ENCODE measurements around the gene POLR1A. TPM values are rescaled to one million over a fixed set of nuclear protein-coding genes. Genes with fewer than 3 reads are reported as not detected.
A peak's percentile ranks its signal among the peaks of the same experiment; 100 is the strongest.

The POLR1A gene
- total and polyA plus RNA-seq, 7 experiments from 2014 or later, result 2.9 to 44.4 (median 19.0) TPM

- Mint-ChIP-seq H3K36me3 (peaks cover 0 to 12% (median 5%) of the 10 kb centered on the region in 5 donors), H3K27ac (peak overlapping the region in 5 of 9 donors; percentile 17 to 75 (median 51)), H3K27me3 (no peaks in the 10 kb centered on the region), H3K4me3 (no peak overlapping the region), H3K9me3 (peaks cover 0 to 2% (median 0%) of the 10 kb centered on the region in 11 donors), H3K4me1 (peaks cover 0 to 33% (median 13%) of the 10 kb centered on the region in 7 donors)
- ChIA-PET CTCF (interaction anchor here (2.0 kb wide), 1 partner anchor 60 kb away, joined by 7 read pairs; no protein-coding TSS in a partner anchor), POLR2A (no interaction called here)
- intact Hi-C loops (cut with micrococcal nuclease), result no loop called here
- Histone ChIP-seq H3K4me1 (ENCODE audit: control insufficient read depth in 2 of 2, insufficient read depth in 2 of 2, low read length in 2 of 2) (peaks cover 5 to 9% of the 10 kb centered on the region in 2 donors), H3K36me3 (ENCODE audit: control insufficient read depth in 2 of 3, insufficient read depth in 3 of 3, low read length in 3 of 3) (peaks cover 0 to 11% (median 0%) of the 10 kb centered on the region in 3 experiments), H3K27me3 (ENCODE audit: control insufficient read depth in 2 of 2, insufficient read depth in 2 of 2, low read length in 2 of 2) (no peaks in the 10 kb centered on the region), H3K4me3 (ENCODE audit: low read length) (no peak overlapping the region), H3K9me3 (ENCODE audit: control insufficient read depth in 2 of 3, low read length in 3 of 3) (no peaks in the 10 kb centered on the region), H3K27ac (ENCODE audit: low read depth, low read length) (no peak overlapping the region)
- no peak for ATAC-seq
- DNase-seq, result no peak
These were observed 84.7 kb downstream of the POLR1A start for GRCh38 chr2:86020984-86021383.

GRCh38 chr2:86019121-86019520 is 86.6 kb downstream of the POLR1A start:
- H3K27ac Mint-ChIP-seq, result peak overlapping the region in 6 of 9 donors; percentile 9 to 74 (median 46)
- no peak overlapping the region for H3K4me3 Mint-ChIP-seq
- Histone ChIP-seq H3K9me3 (ENCODE audit: control insufficient read depth in 2 of 3, low read length in 3 of 3) (peaks cover 0 to 6% (median 4%) of the 10 kb centered on the region in 3 experiments), H3K36me3 (ENCODE audit: control insufficient read depth in 2 of 3, insufficient read depth in 3 of 3, low read length in 3 of 3) (no peaks in the 10 kb centered on the region), H3K4me3 (ENCODE audit: low read length) (no peak overlapping the region), H3K27ac (ENCODE audit: low read depth, low read length) (no peak overlapping the region), H3K4me1 (ENCODE audit: control insufficient read depth in 2 of 2, insufficient read depth in 2 of 2, low read length in 2 of 2) (peaks cover 5 to 9% of the 10 kb centered on the region in 2 donors), H3K27me3 (ENCODE audit: control insufficient read depth in 2 of 2, insufficient read depth in 2 of 2, low read length in 2 of 2) (no peaks in the 10 kb centered on the region)
- no peak for DNase-seq
- H3K4me1 Mint-ChIP-seq, result peaks cover 0 to 27% (median 13%) of the 10 kb centered on the region in 7 donors
- CTCF ChIA-PET, result no interaction called here
- intact Hi-C loops (cut with micrococcal nuclease), result no loop called here
- H3K27me3 Mint-ChIP-seq, result no peaks in the 10 kb centered on the region
- peaks cover 0 to 12% (median 5%) of the 10 kb centered on the region in 11 donors for H3K9me3 Mint-ChIP-seq
- POLR2A ChIA-PET, result interaction anchor here (1.6 kb wide), 1 partner anchor 130 kb away, joined by 3 read pairs; the partner anchor contains the start of gene ST3GAL5
- peaks cover 2 to 20% (median 6%) of the 10 kb centered on the region in 5 donors for H3K36me3 Mint-ChIP-seq
- ATAC-seq, result no peak

- H3K4me1 ChIP-seq (ENCODE audit: control insufficient read depth in 2 of 2, insufficient read depth in 2 of 2, low read length in 2 of 2), result peaks cover 5 to 9% of the 10 kb centered on the region in 2 donors
- peaks cover 0 to 6% (median 4%) of the 10 kb centered on the region in 3 experiments for H3K9me3 ChIP-seq (ENCODE audit: control insufficient read depth in 2 of 3, low read length in 3 of 3)
- ATAC-seq (no peak), DNase-seq (no peak)
- ChIA-PET POLR2A (interaction anchor here (0.6 to 1.6 kb wide), 2 partner anchors 129 to 131 kb away, joined by 3 read pairs; partner anchors contain the start of gene ST3GAL5), CTCF (no interaction called here)
- no peaks in the 10 kb centered on the region for H3K27me3 Mint-ChIP-seq
- H3K4me1 Mint-ChIP-seq, result peaks cover 0 to 25% (median 13%) of the 10 kb centered on the region in 7 donors
- no peak overlapping the region for H3K27ac ChIP-seq (ENCODE audit: low read depth, low read length)
- peak overlapping the region; percentile 9 to 80 (median 57) for H3K27ac Mint-ChIP-seq
- no peaks in the 10 kb centered on the region for H3K36me3 ChIP-seq (ENCODE audit: control insufficient read depth in 2 of 3, insufficient read depth in 3 of 3, low read length in 3 of 3)
- intact Hi-C loops (cut with micrococcal nuclease), result loop anchor here (1.0 kb wide), 1 partner anchor 18 kb away; no protein-coding TSS in a partner anchor
- H3K4me3 Mint-ChIP-seq, result no peak overlapping the region
- H3K27me3 ChIP-seq (ENCODE audit: control insufficient read depth in 2 of 2, insufficient read depth in 2 of 2, low read length in 2 of 2), result no peaks in the 10 kb centered on the region
- H3K36me3 Mint-ChIP-seq, result peaks cover 0 to 22% (median 12%) of the 10 kb centered on the region in 5 donors
- H3K4me3 ChIP-seq (ENCODE audit: low read length), result no peak overlapping the region
- peaks cover 0 to 17% (median 9%) of the 10 kb centered on the region in 11 donors for H3K9me3 Mint-ChIP-seq
These were observed 87.5 kb downstream of the POLR1A start for GRCh38 chr2:86017901-86018896.

- Mint-ChIP-seq H3K36me3 (peaks cover 0 to 25% (median 12%) of the 10 kb centered on the region in 5 donors), H3K9me3 (peaks cover 0 to 17% (median 11%) of the 10 kb centered on the region in 11 donors), H3K27ac (peak overlapping the region in 8 of 9 donors; percentile 56 to 93 (median 84)), H3K4me3 (peak overlapping the region in 8 of 10 donors; percentile 20 to 71 (median 60)), H3K27me3 (no peaks in the 10 kb centered on the region), H3K4me1 (peaks cover 0 to 25% (median 13%) of the 10 kb centered on the region in 7 donors)
- Histone ChIP-seq H3K9me3 (ENCODE audit: control insufficient read depth in 2 of 3, low read length in 3 of 3) (peaks cover 0 to 6% (median 4%) of the 10 kb centered on the region in 3 experiments), H3K4me1 (ENCODE audit: control insufficient read depth in 2 of 2, insufficient read depth in 2 of 2, low read length in 2 of 2) (peaks cover 5 to 9% of the 10 kb centered on the region in 2 donors), H3K27me3 (ENCODE audit: control insufficient read depth in 2 of 2, insufficient read depth in 2 of 2, low read length in 2 of 2) (no peaks in the 10 kb centered on the region), H3K4me3 (ENCODE audit: low read length) (peak overlapping the region; percentile 25), H3K36me3 (ENCODE audit: control insufficient read depth in 2 of 3, insufficient read depth in 3 of 3, low read length in 3 of 3) (no peaks in the 10 kb centered on the region), H3K27ac (ENCODE audit: low read depth, low read length) (no peak overlapping the region)
- ATAC-seq (no peak), DNase-seq (no peak)
- intact Hi-C loops (cut with micrococcal nuclease), result no loop called here
- ChIA-PET CTCF (interaction anchor here (1.1 kb wide), 1 partner anchor 189 kb away, joined by 3 read pairs; no protein-coding TSS in a partner anchor), POLR2A (interaction anchor here (1.0 kb wide), 1 partner anchor 20 kb away, joined by 3 read pairs; no protein-coding TSS in a partner anchor)
These were observed 89.1 kb downstream of the POLR1A start for GRCh38 chr2:86016581-86016980.

DNA sequence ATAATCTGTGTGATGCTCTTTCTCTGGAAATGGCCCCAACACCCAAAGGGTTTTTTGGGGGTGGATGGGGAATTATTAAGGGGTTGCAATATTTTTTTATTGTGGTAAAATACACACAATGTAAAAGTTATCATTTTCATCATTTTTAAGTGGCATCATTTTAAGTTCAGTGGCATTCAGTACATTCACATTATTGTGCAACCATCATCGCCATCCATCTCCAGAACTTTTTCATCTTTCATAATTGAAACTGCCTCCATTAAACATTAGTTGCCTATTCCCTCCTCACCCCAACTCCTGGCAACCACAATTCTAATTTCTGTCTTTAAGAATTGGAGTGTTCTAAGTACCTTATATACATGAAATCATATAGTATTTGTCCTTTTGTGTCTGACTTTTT is 90.0 kb downstream of the POLR1A start:
- H3K27ac Mint-ChIP-seq, result peak overlapping the region in 5 of 9 donors; percentile 15 to 66 (median 24)
- no peak overlapping the region for H3K27ac ChIP-seq (ENCODE audit: low read depth, low read length)
- intact Hi-C loops (cut with micrococcal nuclease), result no loop called here

GRCh38 chr2:86015006-86015405 is 90.7 kb downstream of the POLR1A start:
- H3K36me3 ChIP-seq (ENCODE audit: control insufficient read depth in 2 of 3, insufficient read depth in 3 of 3, low read length in 3 of 3), result no peaks in the 10 kb centered on the region
- no peak for DNase-seq
- POLR2A ChIA-PET, result interaction anchor here (1.4 kb wide), 1 partner anchor 161 kb away, joined by 4 read pairs; no protein-coding TSS in a partner anchor
- H3K27me3 ChIP-seq (ENCODE audit: control insufficient read depth in 2 of 2, insufficient read depth in 2 of 2, low read length in 2 of 2), result no peaks in the 10 kb centered on the region
- no peak overlapping the region for H3K4me3 ChIP-seq (ENCODE audit: low read length)
- ATAC-seq, result no peak
- Mint-ChIP-seq H3K4me1 (peaks cover 0 to 31% (median 18%) of the 10 kb centered on the region in 7 donors), H3K27me3 (no peaks in the 10 kb centered on the region), H3K4me3 (no peak overlapping the region), H3K36me3 (peaks cover 0 to 25% (median 12%) of the 10 kb centered on the region in 5 donors), H3K27ac (peak overlapping the region in 4 of 9 donors; percentile 14 to 73 (median 65)), H3K9me3 (peaks cover 0 to 17% (median 11%) of the 10 kb centered on the region in 11 donors)
- H3K27ac ChIP-seq (ENCODE audit: low read depth, low read length), result no peak overlapping the region
- CTCF ChIA-PET, result no interaction called here
- intact Hi-C loops (cut with micrococcal nuclease), result no loop called here
- H3K9me3 ChIP-seq (ENCODE audit: control insufficient read depth in 2 of 3, low read length in 3 of 3), result peaks cover 0 to 6% (median 4%) of the 10 kb centered on the region in 3 experiments
- H3K4me1 ChIP-seq (ENCODE audit: control insufficient read depth in 2 of 2, insufficient read depth in 2 of 2, low read length in 2 of 2), result peaks cover 5 to 9% of the 10 kb centered on the region in 2 donors

More for the DNA sequence above, 90.0 kb downstream of the POLR1A start:
- ChIA-PET POLR2A (no interaction called here), CTCF (interaction anchor here (1.1 kb wide), 1 partner anchor 188 kb away, joined by 3 read pairs; no protein-coding TSS in a partner anchor)
- H3K27me3 Mint-ChIP-seq, result no peaks in the 10 kb centered on the region
- H3K36me3 Mint-ChIP-seq, result peaks cover 0 to 25% (median 12%) of the 10 kb centered on the region in 5 donors
- no peaks in the 10 kb centered on the region for H3K36me3 ChIP-seq (ENCODE audit: control insufficient read depth in 2 of 3, insufficient read depth in 3 of 3, low read length in 3 of 3)
- H3K4me3 Mint-ChIP-seq, result no peak overlapping the region
- peaks cover 0 to 17% (median 11%) of the 10 kb centered on the region in 11 donors for H3K9me3 Mint-ChIP-seq
- no peaks in the 10 kb centered on the region for H3K27me3 ChIP-seq (ENCODE audit: control insufficient read depth in 2 of 2, insufficient read depth in 2 of 2, low read length in 2 of 2)
- ATAC-seq (no peak), DNase-seq (no peak)
- H3K4me1 Mint-ChIP-seq, result peaks cover 0 to 25% (median 13%) of the 10 kb centered on the region in 7 donors
- H3K4me3 ChIP-seq (ENCODE audit: low read length), result no peak overlapping the region
- H3K4me1 ChIP-seq (ENCODE audit: control insufficient read depth in 2 of 2, insufficient read depth in 2 of 2, low read length in 2 of 2), result peaks cover 5 to 9% of the 10 kb centered on the region in 2 donors
- peaks cover 0 to 6% (median 4%) of the 10 kb centered on the region in 3 experiments for H3K9me3 ChIP-seq (ENCODE audit: control insufficient read depth in 2 of 3, low read length in 3 of 3)
